ENCODE data around the gene ZNF507.

DNA sequence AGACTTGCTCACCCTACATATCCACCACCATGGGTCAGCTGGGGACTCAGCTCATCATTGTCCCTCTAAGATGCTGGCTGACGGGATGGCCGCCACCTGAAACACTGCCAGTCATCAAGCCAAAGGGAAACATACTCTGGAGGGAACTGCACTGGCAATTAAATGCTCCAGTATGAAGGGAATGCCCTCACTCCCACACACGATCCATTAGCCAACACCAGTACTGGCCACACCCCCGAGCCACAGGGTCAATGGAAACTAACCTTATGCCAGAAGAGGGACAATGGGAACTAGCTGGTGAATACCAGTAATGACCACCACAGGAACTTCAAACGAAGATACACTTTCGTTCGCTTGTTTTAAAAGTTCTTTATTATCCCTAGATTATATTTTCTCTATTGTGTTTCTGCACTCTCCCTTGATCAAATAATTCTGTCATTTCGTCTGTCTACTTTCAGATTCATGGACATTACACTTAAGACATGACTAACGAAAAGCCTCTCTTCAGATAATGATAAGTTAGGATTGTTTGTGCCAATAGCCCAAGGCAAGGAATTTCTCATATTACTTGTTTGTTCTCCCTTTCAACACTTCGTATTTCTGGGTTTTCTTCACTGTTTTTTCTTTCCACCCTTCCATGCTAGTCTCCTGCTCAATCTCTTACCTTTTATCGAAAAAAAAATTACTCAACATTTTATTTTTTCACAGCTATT, 1.7 kb upstream of the ZNF507 start:
- no peak for TF ChIP-seq CTCF (IDR thresholded peaks at IDR 0.05)
- no peak for TF ChIP-seq EZH2 (IDR thresholded peaks at IDR 0.05)
- TF ChIP-seq EZH2phosphoT487 (IDR thresholded peaks at IDR 0.05), result no peak
